GM12878 (cell line): ENCODE data around the gene PEX16.

ENCODE experiments used
- CHD1 ChIP-seq: IDR thresholded peaks from 2 replicates; pipeline ENCODE4 v1.6.1; 2012; ENCODE audit warnings: low read depth, low read length, improper control_type of control experiment
- ESRRA ChIP-seq: IDR thresholded peaks from 2 replicates; pipeline ENCODE4 v1.6.1; 2012; ENCODE audit warnings: mild to moderate bottlenecking, low read length, improper control_type of control experiment
- EZH2 ChIP-seq: IDR thresholded peaks from 2 replicates; pipeline ENCODE4 v1.6.1; 2012; ENCODE audit warnings: low read depth, mild to moderate bottlenecking, control low read depth, inconsistent platforms, low read length, borderline replicate concordance; ENCODE audit not compliant: control insufficient read depth
- FOXK2 ChIP-seq: fragments of 450-650 bp; IDR thresholded peaks from 2 replicates; pipeline ENCODE4 v1.6.1; 2017; ENCODE audit warnings: mild to moderate bottlenecking, moderate library complexity
- GABPA ChIP-seq: IDR thresholded peaks from 2 replicates; pipeline ENCODE4 v1.6.1; 2014; ENCODE audit warnings: antibody characterized with exemption, low read depth, mild to moderate bottlenecking, inconsistent platforms
- GATAD2B ChIP-seq: fragments of 450-650 bp; conservative IDR thresholded peaks from 2 replicates; pipeline ENCODE4 v1.6.1; 2017; ENCODE audit warnings: low read depth, mild to moderate bottlenecking, moderate library complexity
- JUND ChIP-seq: IDR thresholded peaks from 2 replicates; pipeline ENCODE4 v1.6.1; 2012; ENCODE audit warnings: low read depth, mild to moderate bottlenecking, low read length, improper control_type of control experiment, moderate library complexity
- POLR2A ChIP-seq: IDR thresholded peaks from 2 replicates; pipeline ENCODE4 v1.6.1; 2011; ENCODE audit warnings: low read depth, mild to moderate bottlenecking, low read length
- POLR2AphosphoS5 ChIP-seq: IDR thresholded peaks from 2 replicates; pipeline ENCODE4 v1.6.1; 2011; ENCODE audit warnings: mild to moderate bottlenecking, low read length, inconsistent platforms
- SIN3A ChIP-seq: IDR thresholded peaks from 2 replicates; pipeline ENCODE4 v1.6.1; 2012; ENCODE audit warnings: low read depth, low read length, improper control_type of control experiment
- STAT3 ChIP-seq: IDR thresholded peaks from 2 replicates; pipeline ENCODE4 v1.6.1; 2011; ENCODE audit warnings: low read depth, low read length, improper control_type of control experiment
- TF ChIP-seq, protein P1 (sequence below), 3 experiments: IDR thresholded peaks in 2 of 3; conservative IDR thresholded peaks in 1 of 3; 2 replicates each; pipeline ENCODE4 v1.5.1; 2011; ENCODE audit warnings: low read depth in 3 of 3, low read length in 3 of 3, mild to moderate bottlenecking in 3 of 3, control low read depth in 2 of 3, moderate library complexity in 2 of 3, inconsistent platforms in 1 of 3, mixed read lengths in 1 of 3; ENCODE audit not compliant: control insufficient read depth in 2 of 3, insufficient read depth in 1 of 3; ENCODE audit errors: extremely low read depth in 1 of 3
- TF ChIP-seq, protein P2 (sequence below): IDR thresholded peaks from 2 replicates; pipeline ENCODE4 v1.6.1; 2011; ENCODE audit warnings: low read depth, low read length, improper control_type of control experiment, borderline replicate concordance

DNA sequence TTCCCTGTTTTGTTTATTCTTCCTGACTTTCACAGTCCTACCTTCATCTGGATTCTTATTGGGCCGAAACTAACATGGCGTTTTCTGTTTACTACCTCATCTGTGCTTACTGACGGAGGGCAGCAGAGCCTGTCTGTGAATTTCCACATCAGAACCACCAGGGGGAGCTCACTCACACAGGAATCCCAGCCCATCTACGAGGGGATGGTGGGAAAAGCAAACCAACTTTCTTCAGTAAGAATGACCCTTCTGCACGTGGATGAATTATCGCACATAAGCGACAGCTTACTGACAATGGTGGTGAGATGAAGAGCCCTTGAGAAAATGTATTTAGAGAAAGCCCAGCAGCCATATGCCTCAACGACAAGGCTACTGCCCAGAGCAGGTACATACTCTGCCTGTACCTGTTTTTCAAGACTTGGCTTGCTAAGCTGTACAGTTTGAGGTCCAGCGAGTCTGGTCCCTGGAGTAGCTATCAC, 47.3 kb upstream of the PEX16 start:
- TF ChIP-seq, protein P1, sequence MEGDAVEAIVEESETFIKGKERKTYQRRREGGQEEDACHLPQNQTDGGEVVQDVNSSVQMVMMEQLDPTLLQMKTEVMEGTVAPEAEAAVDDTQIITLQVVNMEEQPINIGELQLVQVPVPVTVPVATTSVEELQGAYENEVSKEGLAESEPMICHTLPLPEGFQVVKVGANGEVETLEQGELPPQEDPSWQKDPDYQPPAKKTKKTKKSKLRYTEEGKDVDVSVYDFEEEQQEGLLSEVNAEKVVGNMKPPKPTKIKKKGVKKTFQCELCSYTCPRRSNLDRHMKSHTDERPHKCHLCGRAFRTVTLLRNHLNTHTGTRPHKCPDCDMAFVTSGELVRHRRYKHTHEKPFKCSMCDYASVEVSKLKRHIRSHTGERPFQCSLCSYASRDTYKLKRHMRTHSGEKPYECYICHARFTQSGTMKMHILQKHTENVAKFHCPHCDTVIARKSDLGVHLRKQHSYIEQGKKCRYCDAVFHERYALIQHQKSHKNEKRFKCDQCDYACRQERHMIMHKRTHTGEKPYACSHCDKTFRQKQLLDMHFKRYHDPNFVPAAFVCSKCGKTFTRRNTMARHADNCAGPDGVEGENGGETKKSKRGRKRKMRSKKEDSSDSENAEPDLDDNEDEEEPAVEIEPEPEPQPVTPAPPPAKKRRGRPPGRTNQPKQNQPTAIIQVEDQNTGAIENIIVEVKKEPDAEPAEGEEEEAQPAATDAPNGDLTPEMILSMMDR (IDR thresholded peaks at IDR 0.05 in 2 of 3, conservative IDR thresholded peaks at IDR 0.05 in 1 of 3; ENCODE audit: control insufficient read depth in 2 of 3, extremely low read depth in 1 of 3, insufficient read depth in 1 of 3, low read depth in 3 of 3, low read length in 3 of 3), result peak; percentile 85 to 97 (median 90)
- TF ChIP-seq, protein P2, sequence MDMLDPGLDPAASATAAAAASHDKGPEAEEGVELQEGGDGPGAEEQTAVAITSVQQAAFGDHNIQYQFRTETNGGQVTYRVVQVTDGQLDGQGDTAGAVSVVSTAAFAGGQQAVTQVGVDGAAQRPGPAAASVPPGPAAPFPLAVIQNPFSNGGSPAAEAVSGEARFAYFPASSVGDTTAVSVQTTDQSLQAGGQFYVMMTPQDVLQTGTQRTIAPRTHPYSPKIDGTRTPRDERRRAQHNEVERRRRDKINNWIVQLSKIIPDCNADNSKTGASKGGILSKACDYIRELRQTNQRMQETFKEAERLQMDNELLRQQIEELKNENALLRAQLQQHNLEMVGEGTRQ, result no peak
- TF ChIP-seq JUND (no peak), EZH2 (no peak), STAT3 (no peak), POLR2AphosphoS5 (no peak), FOXK2 (no peak), CHD1 (no peak), GATAD2B (no peak), ESRRA (no peak), POLR2A (no peak), SIN3A (no peak), GABPA (no peak)
